GM13976 (cell line): ENCODE results near the gene MEAF6.

Experiments used
- DNase-seq: peaks from one replicate; pipeline ENCODE4 v3.0.0; 2012; ENCODE audit warnings: low spot score
- in situ Hi-C: fragments of 300-500 bp; cut with MboI; formaldehyde crosslinking; loops from one replicate; pipeline ENCODE4 v1.12.0; 2022; ENCODE audit warnings: low sequenced_read_pairs, mixed read lengths, inconsistent platforms; ENCODE audit not compliant: unreplicated experiment
- TF ChIP-seq, protein P1 (sequence below): IDR thresholded peaks from 2 replicates; pipeline ENCODE4 v1.5.1; 2012; ENCODE audit warnings: borderline replicate concordance, mild to moderate bottlenecking; ENCODE audit not compliant: insufficient read depth; ENCODE audit errors: extremely low read depth, missing control alignments, control extremely low read depth

The MEAF6 gene

GRCh38 chr1:37493336-37494098, 21.0 kb downstream of the MEAF6 start:
- DNase-seq, result no peak
- in situ Hi-C loops, result no loop called here
- TF ChIP-seq, protein P1, sequence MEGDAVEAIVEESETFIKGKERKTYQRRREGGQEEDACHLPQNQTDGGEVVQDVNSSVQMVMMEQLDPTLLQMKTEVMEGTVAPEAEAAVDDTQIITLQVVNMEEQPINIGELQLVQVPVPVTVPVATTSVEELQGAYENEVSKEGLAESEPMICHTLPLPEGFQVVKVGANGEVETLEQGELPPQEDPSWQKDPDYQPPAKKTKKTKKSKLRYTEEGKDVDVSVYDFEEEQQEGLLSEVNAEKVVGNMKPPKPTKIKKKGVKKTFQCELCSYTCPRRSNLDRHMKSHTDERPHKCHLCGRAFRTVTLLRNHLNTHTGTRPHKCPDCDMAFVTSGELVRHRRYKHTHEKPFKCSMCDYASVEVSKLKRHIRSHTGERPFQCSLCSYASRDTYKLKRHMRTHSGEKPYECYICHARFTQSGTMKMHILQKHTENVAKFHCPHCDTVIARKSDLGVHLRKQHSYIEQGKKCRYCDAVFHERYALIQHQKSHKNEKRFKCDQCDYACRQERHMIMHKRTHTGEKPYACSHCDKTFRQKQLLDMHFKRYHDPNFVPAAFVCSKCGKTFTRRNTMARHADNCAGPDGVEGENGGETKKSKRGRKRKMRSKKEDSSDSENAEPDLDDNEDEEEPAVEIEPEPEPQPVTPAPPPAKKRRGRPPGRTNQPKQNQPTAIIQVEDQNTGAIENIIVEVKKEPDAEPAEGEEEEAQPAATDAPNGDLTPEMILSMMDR, result no peak

GRCh38 chr1:37487619-37487984, 27.0 kb downstream of the MEAF6 start:
- TF ChIP-seq, protein P1, result no peak

GRCh38 chr1:37486680-37487618, 27.6 kb downstream of the MEAF6 start:
- DNase-seq, result peak; percentile 79
- TF ChIP-seq, protein P1, result peak; percentile 93

More at GRCh38 chr1:37487619-37487984, 27.0 kb downstream of the MEAF6 start:
- in situ Hi-C loops, result no loop called here
- DNase-seq, result no peak

GRCh38 chr1:37485902-37486679, 28.5 kb downstream of the MEAF6 start:
- DNase-seq, result peak; percentile 28
- in situ Hi-C loops, result no loop called here
- TF ChIP-seq, protein P1, result no peak

More at GRCh38 chr1:37486680-37487618, 27.6 kb downstream of the MEAF6 start:
- in situ Hi-C loops, result no loop called here

- no peak for DNase-seq
- in situ Hi-C loops, result no loop called here
- TF ChIP-seq, protein P1, result no peak
Measured at GRCh38 chr1:37484325-37485051, 30.1 kb downstream of the MEAF6 start.
